UCSD-AML1 (cell line): ENCODE results near the gene TAAR6.
"Not testable (repeated sequence)": the region's sequence is repeated elsewhere in the genome, so short reads cannot be mapped to it uniquely, and the experiment has no call there.

Experiments used
- DNase-seq: peaks from one replicate; lab custom pipeline; 2025; ENCODE audit not compliant: unreplicated experiment; lab: John Stamatoyannopoulos, UW

The TAAR6 gene, protein sequence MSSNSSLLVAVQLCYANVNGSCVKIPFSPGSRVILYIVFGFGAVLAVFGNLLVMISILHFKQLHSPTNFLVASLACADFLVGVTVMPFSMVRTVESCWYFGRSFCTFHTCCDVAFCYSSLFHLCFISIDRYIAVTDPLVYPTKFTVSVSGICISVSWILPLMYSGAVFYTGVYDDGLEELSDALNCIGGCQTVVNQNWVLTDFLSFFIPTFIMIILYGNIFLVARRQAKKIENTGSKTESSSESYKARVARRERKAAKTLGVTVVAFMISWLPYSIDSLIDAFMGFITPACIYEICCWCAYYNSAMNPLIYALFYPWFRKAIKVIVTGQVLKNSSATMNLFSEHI

GRCh38 chr6:132570221-132570777, at the start of gene TAAR6:
TAAR6 (plus strand) TSS chr6:132570322; CDS start chr6:132570322, 0 bp downstream.
- DNase-seq: no peak

DNA sequence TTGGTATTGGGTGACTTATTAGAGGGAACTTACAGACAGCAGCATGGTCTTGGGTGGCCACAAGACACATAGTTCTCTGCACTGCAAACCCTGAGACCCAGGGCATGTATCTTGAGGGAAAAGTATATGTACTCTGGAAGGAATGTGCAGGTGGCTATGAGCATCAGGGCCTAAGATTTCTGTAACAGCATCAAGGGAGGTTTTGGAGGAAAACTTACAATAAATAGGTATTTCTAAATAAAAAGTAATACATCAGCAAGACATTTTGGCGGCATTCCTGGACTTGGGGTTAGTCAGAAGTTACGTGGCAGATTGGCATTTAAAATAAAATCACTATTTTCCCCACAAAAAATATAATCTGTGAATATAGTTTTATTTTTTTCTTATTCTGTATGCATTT, 49.2 kb upstream of the TAAR6 start:
- DNase-seq: no peak

GRCh38 chr6:132524646-132525045, 45.5 kb upstream of the TAAR6 start:
- DNase-seq: no peak

DNA sequence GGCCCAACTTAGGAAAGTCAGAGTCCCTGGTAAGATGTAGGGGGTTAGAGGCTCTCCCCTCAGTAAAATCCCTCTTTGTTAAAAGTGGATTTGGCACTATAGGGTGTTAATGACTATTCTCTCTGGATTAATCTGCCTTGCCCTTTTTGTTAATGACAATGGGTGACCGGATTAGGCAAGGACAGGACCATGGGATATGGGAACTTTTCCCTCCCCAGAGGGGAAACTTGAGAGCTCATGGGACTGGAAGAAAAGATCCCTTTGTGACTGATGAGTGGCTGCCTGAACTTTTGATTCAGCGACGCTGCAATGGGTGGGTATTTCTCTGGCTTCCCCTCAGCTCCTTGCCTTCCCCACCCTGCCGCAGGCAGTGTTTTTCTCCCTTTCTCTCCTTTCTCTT, 44.3 kb upstream of the TAAR6 start:
- no peak for DNase-seq

DNA sequence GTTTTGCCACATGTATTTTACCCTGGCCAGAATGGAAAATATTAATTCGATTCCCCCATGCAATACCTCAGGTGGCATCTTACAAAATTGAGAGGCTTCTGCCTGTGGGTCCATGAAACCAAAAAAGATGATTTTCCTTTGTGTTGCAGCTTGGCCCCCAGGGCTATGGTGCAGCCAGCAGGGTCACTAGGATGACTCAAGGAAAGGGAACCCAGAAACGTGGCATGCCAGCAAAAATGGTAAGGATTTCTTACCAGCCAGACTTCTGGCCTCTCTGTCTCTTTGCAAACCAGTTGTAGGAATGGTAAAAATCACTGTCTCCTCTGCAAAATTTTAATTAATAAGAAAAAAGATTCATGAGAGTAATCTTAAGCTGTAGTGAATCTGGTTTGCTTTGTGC, 43.7 kb upstream of the TAAR6 start:
- no peak for DNase-seq

- no peak for DNase-seq
Measured at GRCh38 chr6:132527791-132528190, 42.3 kb upstream of the TAAR6 start.

- no peak for DNase-seq
Measured at GRCh38 chr6:132530293-132530974, 39.7 kb upstream of the TAAR6 start.

- not testable (repeated sequence) for DNase-seq
Measured at GRCh38 chr6:132534546-132534945, 35.6 kb upstream of the TAAR6 start.

DNA sequence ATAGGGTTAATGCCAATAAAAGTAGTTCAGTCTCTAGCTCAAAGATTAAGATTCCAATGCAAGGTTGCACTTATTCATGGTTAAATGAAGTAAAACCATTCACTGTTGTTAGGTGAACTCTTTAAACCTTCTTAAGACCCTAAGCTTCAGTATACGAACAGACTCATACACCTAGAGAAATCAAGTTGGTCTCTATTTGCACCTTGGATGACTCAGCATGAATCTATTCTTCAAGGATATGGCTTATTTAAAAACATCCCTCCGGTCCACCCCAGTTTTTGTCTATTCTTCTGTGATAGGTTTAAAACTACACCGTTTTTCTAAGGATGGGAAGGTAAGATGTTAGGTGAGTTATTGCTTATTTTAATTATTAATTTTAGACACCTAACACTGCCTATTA, 33.0 kb upstream of the TAAR6 start:
- no peak for DNase-seq

- DNase-seq: no peak
Measured at GRCh38 chr6:132537977-132538376, 32.1 kb upstream of the TAAR6 start, which contains the start of gene TAAR9. TAAR9 (plus strand) TSS chr6:132538277; CDS start chr6:132538290, 13 bp downstream.

- no peak for DNase-seq
Measured at GRCh38 chr6:132544826-132545225, 25.3 kb upstream of the TAAR6 start.

DNA sequence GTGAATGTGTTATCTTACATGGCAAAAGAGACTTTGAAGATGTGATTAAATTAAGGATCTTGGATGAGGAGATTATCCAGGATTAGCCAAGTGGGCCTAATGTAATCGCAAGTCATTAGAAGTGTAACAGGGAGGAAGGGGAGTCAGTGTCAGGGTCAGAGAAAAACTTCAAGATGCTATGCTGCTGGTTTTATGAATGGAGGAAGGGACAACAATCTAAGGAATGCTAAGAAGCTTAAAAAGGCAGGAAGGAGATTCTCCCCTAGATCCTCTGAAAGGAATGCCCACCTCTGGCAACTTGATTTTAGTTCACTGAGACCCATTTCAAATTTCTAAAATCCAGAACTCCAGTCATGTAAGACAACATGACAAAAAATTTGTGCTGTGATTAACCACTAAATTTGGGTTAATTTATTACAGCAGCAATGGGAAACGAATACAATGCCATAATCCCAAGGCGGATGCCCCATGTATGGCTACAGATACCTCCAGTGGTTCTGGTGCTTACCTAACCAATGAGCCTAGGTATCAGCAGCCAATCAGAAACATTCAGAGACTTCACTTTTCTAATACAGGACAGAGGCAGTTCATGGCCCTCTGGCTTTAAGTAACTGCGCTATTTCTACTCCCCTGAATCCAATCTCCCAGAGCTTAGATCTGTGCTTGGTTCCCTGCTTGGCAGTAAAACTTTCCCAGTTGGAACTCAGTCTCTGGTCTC, 21.2 kb upstream of the TAAR6 start:
- no peak for DNase-seq

DNA sequence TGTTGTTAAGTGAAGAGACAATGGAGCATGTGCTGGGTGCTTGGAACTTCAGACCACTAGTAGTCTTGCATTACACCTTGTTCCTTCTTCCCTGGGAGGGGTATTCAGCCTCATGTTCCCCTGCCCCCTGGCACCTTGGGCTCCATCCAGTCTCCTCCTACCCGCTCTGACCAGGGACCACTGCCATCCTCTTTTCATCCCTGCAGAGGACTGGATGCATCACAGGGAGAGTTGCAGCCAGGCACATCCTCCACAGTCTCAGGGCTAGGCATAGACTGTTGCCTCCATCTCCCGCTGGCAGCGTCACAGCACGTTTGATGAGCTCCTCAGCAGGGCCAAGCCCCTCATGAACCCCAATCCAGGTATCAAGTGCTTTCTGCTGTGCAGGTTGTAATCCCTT, 18.9 kb upstream of the TAAR6 start:
- DNase-seq: no peak

GRCh38 chr6:132552372-132552771, 17.8 kb upstream of the TAAR6 start, which contains the start of gene TAAR8:
TAAR8 (plus strand) TSS chr6:132552672; CDS start chr6:132552693, 21 bp downstream.
- DNase-seq: no peak

- DNase-seq: not testable (repeated sequence)
Measured at GRCh38 chr6:132560087-132560486, 10.0 kb upstream of the TAAR6 start.

- DNase-seq: no peak
Measured at GRCh38 chr6:132566404-132566803, 3.7 kb upstream of the TAAR6 start.

- DNase-seq: no peak
Measured at GRCh38 chr6:132567566-132567965, 2.6 kb upstream of the TAAR6 start.

DNA sequence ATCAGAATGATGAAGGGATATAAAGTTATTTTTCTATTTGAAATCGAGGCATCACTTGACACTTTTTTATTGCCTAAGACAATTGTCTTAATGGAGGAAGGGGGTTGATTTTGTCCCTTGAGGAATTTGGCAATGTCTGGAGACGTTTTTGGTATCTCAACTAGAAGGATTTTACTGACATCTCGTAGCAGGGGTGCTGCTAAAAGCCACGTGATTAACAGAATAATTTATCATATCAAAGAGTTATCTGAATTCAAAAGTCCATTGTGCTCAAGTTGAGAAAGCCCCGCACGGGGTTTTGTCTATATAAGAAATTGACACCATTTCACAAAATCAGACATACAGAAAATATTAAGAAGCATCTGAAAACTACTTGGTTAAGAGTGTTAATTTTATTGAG, 1.5 kb upstream of the TAAR6 start:
- no peak for DNase-seq

GRCh38 chr6:132569170-132569569, 952 bp upstream of the TAAR6 start:
- no peak for DNase-seq

- DNase-seq: no peak
Measured at GRCh38 chr6:132571774-132572173, 1.7 kb downstream of the TAAR6 start.

- no peak for DNase-seq
Measured at GRCh38 chr6:132584698-132585097, 14.6 kb downstream of the TAAR6 start.
